Measurements from ENCODE around the gene FAM163B. TPM values are rescaled to one million over a fixed set of nuclear protein-coding genes. Genes with fewer than 3 reads are reported as not detected.

Gene FAM163B
- total RNA-seq, 4 donors from 2014 or later: 0.64 TPM; not detected in 3

- peaks cover 0 to 22% (median 4%) of the 10 kb centered on the region in 4 donors for H3K4me1 ChIP-seq
- no peaks in the 10 kb centered on the region for H3K36me3 ChIP-seq
- intact Hi-C loops (cut with DNase I; ENCODE audit: low total_unique reads): no loop called here
- H3K27me3 ChIP-seq: peaks cover 16% of the 10 kb centered on the region
- H3K9me3 ChIP-seq: no peaks in the 10 kb centered on the region
- no peak for DNase-seq
- H3K4me3 ChIP-seq: no peak overlapping the region
- WGBS, 2 donors (ENCODE audit: low coverage in 1 of 2): 41 to 42% methylated on average over 12 to 34 of the region's 34 CpGs
- no peak overlapping the region for H3K27ac ChIP-seq
- in situ Hi-C loops (cut with MboI; ENCODE audit: low pct_ligation_motif_present in 1 of 4, low pct_unique_long_range_greater_than_20kb in 1 of 4, low sequenced_read_pairs in 3 of 4): no loop called here
- TF ChIP-seq CTCF (IDR thresholded peaks at IDR 0.05): no peak
- no peak for TF ChIP-seq EP300 (IDR thresholded peaks at IDR 0.05; ENCODE audit: low read depth)
- TF ChIP-seq POLR2A (IDR thresholded peaks at IDR 0.05): no peak
- TF ChIP-seq POLR2AphosphoS5 (IDR thresholded peaks at IDR 0.05): no peak
Observed at GRCh38 chr9:133576875-133577736, 32.1 kb downstream of the FAM163B start.

- H3K36me3 ChIP-seq: no peaks in the 10 kb centered on the region
- H3K4me3 ChIP-seq: no peak overlapping the region
- no peak for TF ChIP-seq POLR2A (IDR thresholded peaks at IDR 0.05)
- no peak for TF ChIP-seq POLR2AphosphoS5 (IDR thresholded peaks at IDR 0.05)
- TF ChIP-seq CTCF (IDR thresholded peaks at IDR 0.05): no peak
- TF ChIP-seq EP300 (IDR thresholded peaks at IDR 0.05; ENCODE audit: low read depth): no peak
- H3K27ac ChIP-seq: no peak overlapping the region
- DNase-seq: no peak
- no peaks in the 10 kb centered on the region for H3K9me3 ChIP-seq
- intact Hi-C loops (cut with DNase I; ENCODE audit: low total_unique reads): no loop called here
- 69 to 100% methylated on average over 1 to 22 of the region's 23 CpGs for WGBS, 2 donors (ENCODE audit: low coverage in 1 of 2)
- peaks cover 16% of the 10 kb centered on the region for H3K27me3 ChIP-seq
- in situ Hi-C loops (cut with MboI; ENCODE audit: low pct_ligation_motif_present in 1 of 4, low pct_unique_long_range_greater_than_20kb in 1 of 4, low sequenced_read_pairs in 3 of 4): no loop called here
- peaks cover 0 to 18% (median 4%) of the 10 kb centered on the region in 4 donors for H3K4me1 ChIP-seq
Observed at GRCh38 chr9:133576031-133576874, 32.9 kb downstream of the FAM163B start.

GRCh38 chr9:133575186-133576030 is 33.8 kb downstream of the FAM163B start:
- intact Hi-C loops (cut with DNase I; ENCODE audit: low total_unique reads): no loop called here
- 85% methylated on average over 28 of the region's 32 CpGs; no CpG with 5 or more reads in 1 of the 2 donors for WGBS, 2 donors (ENCODE audit: low coverage in 1 of 2)

More at GRCh38 chr9:133575186-133576030, 33.8 kb downstream of the FAM163B start:
- peaks cover 16% of the 10 kb centered on the region for H3K27me3 ChIP-seq
- DNase-seq: no peak
- in situ Hi-C loops (cut with MboI; ENCODE audit: low pct_ligation_motif_present in 1 of 4, low pct_unique_long_range_greater_than_20kb in 1 of 4, low sequenced_read_pairs in 3 of 4): no loop called here
- no peaks in the 10 kb centered on the region for H3K36me3 ChIP-seq
- H3K4me3 ChIP-seq: no peak overlapping the region
- TF ChIP-seq CTCF (IDR thresholded peaks at IDR 0.05) (no peak), POLR2AphosphoS5 (IDR thresholded peaks at IDR 0.05) (no peak), POLR2A (IDR thresholded peaks at IDR 0.05) (no peak)
- no peak overlapping the region for H3K27ac ChIP-seq
- no peaks in the 10 kb centered on the region for H3K9me3 ChIP-seq
- peaks cover 0 to 18% (median 4%) of the 10 kb centered on the region in 4 donors for H3K4me1 ChIP-seq

Measured in transverse colon (tissue), 4 donors.